Activated B cell treated with CpG ODN at 0.5 μM for 24 hours (primary cell): ENCODE results near the gene CHMP6. TPM values are rescaled to one million over a fixed set of nuclear protein-coding genes. Genes with fewer than 3 reads are reported as not detected.

Experiments used
- ATAC-seq: fragments of 200-7000 bp; cut with Tn5 transposase; one replicate; pipeline ENCODE4 v1.10.0; 2021; ENCODE audit warnings: low read depth, mild to moderate bottlenecking, moderate library complexity
- CTCF ChIA-PET: fragments of 350-600 bp; sonication (Branson Sonifier 250); formaldehyde crosslinking; loops from one replicate; lab custom pipeline; 2021; ENCODE audit warnings: antibody characterized with exemption; lab: Charles Lee
- POLR2A ChIA-PET: fragments of 350-600 bp; sonication (Branson Sonifier 250); formaldehyde crosslinking; loops from one replicate; lab custom pipeline; 2021; ENCODE audit warnings: antibody characterized with exemption; lab: Charles Lee
- DNase-seq: peaks from one replicate; pipeline ENCODE4 v3.0.0; 2022
- H3K27ac Mint-ChIP-seq: one replicate; pipeline ENCODE4 v1.8.0; 2020; ENCODE audit warnings: mixed read lengths
- H3K27me3 Mint-ChIP-seq: one replicate; pipeline ENCODE4 v1.8.0; 2021; ENCODE audit warnings: mixed read lengths
- H3K36me3 Mint-ChIP-seq: one replicate; pipeline ENCODE4 v1.8.0; 2021; ENCODE audit warnings: low read depth, mixed read lengths
- H3K4me1 Mint-ChIP-seq: one replicate; pipeline ENCODE4 v1.8.0; 2021; ENCODE audit warnings: mixed read lengths
- H3K4me3 Mint-ChIP-seq: one replicate; pipeline ENCODE4 v1.8.0; 2020; ENCODE audit warnings: mild to moderate bottlenecking, mixed read lengths
- H3K9me3 Mint-ChIP-seq: one replicate; pipeline ENCODE4 v1.8.0; 2020; ENCODE audit warnings: mixed read lengths
- CTCF ChIP-seq: fragments of 200-600 bp; IDR thresholded peaks from one replicate; pipeline ENCODE4 v1.8.0; 2022; ENCODE audit warnings: antibody characterized with exemption, mild to moderate bottlenecking
- intact Hi-C: fragments of 100-400 bp; cut with micrococcal nuclease; formaldehyde crosslinking; loops from one replicate; pipeline ENCODE4 v1.15.1; 2024
- total RNA-seq: library from RNA; stranded (reverse); gene quantifications from 2 replicates; pipeline ENCODE4 v1.2.3, GENCODE V29; 2022

CHMP6 gene
- total RNA-seq, 1 donor from 2014 or later, result 36.6 TPM

GRCh38 chr17:80956321-80957190, 35.1 kb upstream of the CHMP6 start:
- Mint-ChIP-seq H3K36me3 (peaks cover 10% of the 10 kb centered on the region), H3K4me3 (peak overlapping the region; percentile 42), H3K9me3 (no peaks in the 10 kb centered on the region), H3K4me1 (peaks cover 25% of the 10 kb centered on the region), H3K27me3 (no peaks in the 10 kb centered on the region), H3K27ac (peak overlapping the region; percentile 79)
- intact Hi-C loops, result loop anchor here (1.0 to 5.0 kb wide), 2 partner anchors 44 to 90 kb away; no protein-coding TSS in a partner anchor
- ChIA-PET POLR2A (interaction anchor here (0.6 to 2.5 kb wide), 2 partner anchors 46 to 79 kb away, joined by 3 to 7 read pairs; no protein-coding TSS in a partner anchor), CTCF (interaction anchor here (0.8 to 1.7 kb wide), 6 partner anchors 13 to 92 kb away, joined by 3 read pairs; no protein-coding TSS in a partner anchor)
- ATAC-seq, result no peak
- no peak for DNase-seq
- TF ChIP-seq CTCF, result no peak

- no peak for DNase-seq
- ChIA-PET CTCF (interaction anchor here (1.0 to 1.1 kb wide), 2 partner anchors 12 to 92 kb away, joined by 3 read pairs; no protein-coding TSS in a partner anchor), POLR2A (interaction anchor here (2.5 kb wide), 1 partner anchor 80 kb away, joined by 7 read pairs; no protein-coding TSS in a partner anchor)
- peaks cover 5% of the 10 kb centered on the region for H3K36me3 Mint-ChIP-seq
- no peaks in the 10 kb centered on the region for H3K27me3 Mint-ChIP-seq
- no peak for ATAC-seq
- H3K27ac Mint-ChIP-seq, result no peak overlapping the region
- TF ChIP-seq CTCF, result no peak
- no peaks in the 10 kb centered on the region for H3K9me3 Mint-ChIP-seq
- H3K4me1 Mint-ChIP-seq, result peaks cover 25% of the 10 kb centered on the region
- intact Hi-C loops, result loop anchor here (5.0 kb wide), 1 partner anchor 45 kb away; no protein-coding TSS in a partner anchor
- no peak overlapping the region for H3K4me3 Mint-ChIP-seq
These were observed 34.1 kb upstream of the CHMP6 start for GRCh38 chr17:80957461-80957941.

- Mint-ChIP-seq H3K4me3 (no peak overlapping the region), H3K4me1 (peaks cover 14% of the 10 kb centered on the region), H3K27ac (no peak overlapping the region), H3K36me3 (peaks cover 10% of the 10 kb centered on the region), H3K27me3 (no peaks in the 10 kb centered on the region), H3K9me3 (no peaks in the 10 kb centered on the region)
- no peak for DNase-seq
- ChIA-PET CTCF (interaction anchor here (0.8 kb wide), 1 partner anchor 532 kb away, joined by 3 read pairs; no protein-coding TSS in a partner anchor), POLR2A (no interaction called here)
- no peak for ATAC-seq
- intact Hi-C loops, result loop anchor here (5.0 kb wide), 1 partner anchor 47 kb away; no protein-coding TSS in a partner anchor
- no peak for TF ChIP-seq CTCF
These were observed 32.2 kb upstream of the CHMP6 start for GRCh38 chr17:80959330-80960036.

- CTCF ChIA-PET, result no interaction called here
- peaks cover 12% of the 10 kb centered on the region for H3K4me1 Mint-ChIP-seq
- ATAC-seq, result no peak
These were observed 31.4 kb upstream of the CHMP6 start for GRCh38 chr17:80960037-80960796.

More at GRCh38 chr17:80960037-80960796, 31.4 kb upstream of the CHMP6 start:
- H3K27ac Mint-ChIP-seq, result no peak overlapping the region
- peaks cover 15% of the 10 kb centered on the region for H3K36me3 Mint-ChIP-seq
- intact Hi-C loops, result no loop called here
- no peaks in the 10 kb centered on the region for H3K27me3 Mint-ChIP-seq
- no peak overlapping the region for H3K4me3 Mint-ChIP-seq
- no peaks in the 10 kb centered on the region for H3K9me3 Mint-ChIP-seq
- DNase-seq, result no peak
- no peak for TF ChIP-seq CTCF
- POLR2A ChIA-PET, result no interaction called here
